GM19438 (cell line): ENCODE results near the gene ZNF32.
A peak's percentile ranks its signal among the peaks of the same experiment; 100 is the strongest.

Experiments used
- ATAC-seq: cut with Tn5 transposase; IDR thresholded peaks from one replicate; pipeline ENCODE4 v1.9.1; 2021; ENCODE audit warnings: low read depth; ENCODE audit not compliant: unreplicated experiment

The ZNF32 gene, protein sequence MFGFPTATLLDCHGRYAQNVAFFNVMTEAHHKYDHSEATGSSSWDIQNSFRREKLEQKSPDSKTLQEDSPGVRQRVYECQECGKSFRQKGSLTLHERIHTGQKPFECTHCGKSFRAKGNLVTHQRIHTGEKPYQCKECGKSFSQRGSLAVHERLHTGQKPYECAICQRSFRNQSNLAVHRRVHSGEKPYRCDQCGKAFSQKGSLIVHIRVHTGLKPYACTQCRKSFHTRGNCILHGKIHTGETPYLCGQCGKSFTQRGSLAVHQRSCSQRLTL

GRCh38 chr10:43648398-43649184, at the start of gene ZNF32:
ZNF32 (minus strand) TSS chr10:43648881; CDS start chr10:43646133, 2,748 bp downstream.
- peak; percentile 98 for ATAC-seq

DNA sequence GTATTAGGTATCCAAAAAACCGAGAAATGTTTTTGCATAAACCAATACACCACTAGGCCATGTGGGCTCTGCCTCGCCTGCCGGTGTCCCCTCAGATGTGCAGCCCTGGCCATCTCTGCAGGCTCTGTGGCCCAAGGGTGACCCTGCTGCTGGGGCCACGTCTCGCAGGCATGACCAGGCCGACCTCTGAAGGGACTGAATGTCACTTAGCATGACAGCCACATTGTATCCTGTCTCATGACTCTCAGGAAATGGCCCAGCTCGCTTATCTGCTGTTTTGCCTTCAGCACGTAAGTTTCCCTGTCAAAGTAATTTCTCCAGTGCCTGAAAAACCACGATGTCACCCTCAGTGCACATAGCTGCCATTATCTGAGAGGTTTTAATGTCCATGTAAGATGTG, 49.5 kb upstream of the ZNF32 start:
- ATAC-seq, result no peak

DNA sequence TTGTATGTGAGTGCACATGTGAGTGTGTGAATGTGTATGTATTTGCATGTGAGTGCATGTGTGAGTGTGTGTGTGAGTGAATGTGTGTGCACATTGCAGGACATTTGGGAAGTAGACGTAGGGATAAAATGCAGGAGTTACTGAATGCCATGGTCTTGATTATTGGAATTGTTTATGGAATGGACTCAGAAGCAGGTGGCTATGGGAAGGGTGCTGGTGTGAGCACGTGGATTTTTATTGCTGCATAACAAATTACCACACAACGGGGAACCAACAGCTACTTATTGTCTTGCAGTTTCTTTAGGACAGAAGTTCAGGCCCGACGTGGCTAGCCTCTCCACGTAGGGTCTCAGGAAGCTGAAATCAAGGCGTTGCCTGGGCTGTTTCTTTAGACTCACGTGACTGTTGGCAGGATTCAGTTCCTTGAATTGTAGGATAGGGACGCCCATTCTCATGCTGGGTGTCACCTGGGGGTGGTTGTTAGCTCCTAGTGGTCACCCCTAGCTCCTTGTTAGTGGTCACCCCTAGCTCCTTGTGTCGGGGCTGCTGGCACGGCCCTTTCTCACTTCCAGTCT, 48.3 kb upstream of the ZNF32 start:
- ATAC-seq, result no peak

DNA sequence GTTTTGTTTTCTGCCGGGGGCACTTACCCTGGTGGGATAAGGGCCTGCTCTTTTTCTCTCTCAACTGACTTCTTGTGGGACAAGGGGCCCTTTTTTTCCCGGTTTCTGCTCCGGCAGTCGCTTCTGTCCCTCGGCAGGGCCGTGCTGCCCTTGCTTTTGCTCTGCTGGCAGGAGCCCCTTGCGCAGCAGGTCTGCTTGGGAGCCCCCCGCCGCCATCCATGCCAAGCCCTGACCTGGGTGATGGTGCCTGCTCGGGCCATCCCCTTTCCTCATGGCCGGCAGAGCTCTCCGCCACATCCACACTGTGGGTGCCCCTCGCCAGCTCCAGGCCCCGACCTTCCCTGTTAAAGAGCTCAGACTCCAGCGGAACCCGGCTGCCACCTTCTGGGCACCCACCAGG, 47.0 kb upstream of the ZNF32 start:
- no peak for ATAC-seq

GRCh38 chr10:43695321-43695720, 46.6 kb upstream of the ZNF32 start:
- no peak for ATAC-seq

DNA sequence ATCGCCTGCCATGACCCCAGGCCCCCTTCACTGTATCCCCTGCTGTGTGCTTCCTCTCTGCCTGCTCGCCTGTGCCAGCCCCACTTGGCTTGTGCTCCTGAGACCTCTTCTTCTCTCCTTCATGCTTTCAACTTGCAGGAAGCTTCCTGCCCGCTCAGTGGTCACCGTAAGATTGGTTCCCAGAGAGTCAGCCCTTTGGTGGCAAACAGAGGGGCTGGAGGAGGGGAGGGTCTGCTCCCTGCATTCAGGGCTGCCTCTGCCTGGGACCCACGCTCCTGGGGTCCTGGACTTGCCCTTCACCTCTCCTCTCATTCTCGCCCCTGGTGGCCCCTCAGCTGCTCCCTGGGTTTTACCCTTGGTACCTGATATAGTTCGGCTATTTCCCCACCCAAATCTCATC, 45.8 kb upstream of the ZNF32 start:
- no peak for ATAC-seq

- no peak for ATAC-seq
Observed at GRCh38 chr10:43693602-43694001, 44.9 kb upstream of the ZNF32 start.

- no peak for ATAC-seq
Observed at GRCh38 chr10:43692051-43692825, 43.6 kb upstream of the ZNF32 start.

GRCh38 chr10:43691485-43691884, 42.8 kb upstream of the ZNF32 start:
- no peak for ATAC-seq

DNA sequence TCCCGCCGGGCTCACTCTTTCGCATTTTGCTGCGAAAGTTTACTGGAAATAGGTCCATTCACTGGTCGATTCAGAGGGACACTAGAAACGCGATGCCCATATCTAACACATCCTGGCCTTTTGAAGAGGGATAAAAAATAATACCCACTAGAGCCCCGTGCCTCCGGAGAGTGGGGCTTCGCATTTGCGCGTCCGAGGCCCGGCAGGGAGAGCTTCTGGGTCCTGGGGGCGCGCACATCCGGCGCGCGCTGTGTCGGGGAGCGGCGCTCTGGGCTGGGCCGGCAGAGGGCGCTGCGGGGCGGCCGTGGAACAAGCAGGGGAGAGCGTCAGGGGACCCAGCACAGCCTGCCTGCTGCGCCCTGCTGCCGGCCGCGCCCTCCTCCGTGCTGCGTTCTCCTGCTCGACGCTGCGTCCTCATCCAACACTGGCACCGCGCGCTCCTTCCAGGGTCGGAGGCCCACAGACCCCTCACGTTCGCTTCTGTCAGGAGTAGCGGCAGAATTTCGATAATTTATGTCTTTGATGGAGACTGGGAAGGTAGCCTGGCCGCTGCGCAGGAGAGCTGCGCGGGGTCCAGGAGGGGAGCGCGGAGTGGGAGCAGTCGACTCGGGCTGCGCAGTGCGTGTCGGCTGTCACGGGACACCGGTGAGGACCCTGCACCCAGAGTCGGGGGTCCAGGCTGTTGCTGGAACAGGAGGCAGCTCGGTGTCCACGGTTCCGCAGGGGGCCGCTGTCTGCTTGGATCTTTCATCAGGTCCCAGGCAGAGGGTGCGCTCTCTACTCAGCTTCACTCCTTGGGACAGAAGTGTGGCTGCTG, 41.5 kb upstream of the ZNF32 start:
- peak; percentile 98 for ATAC-seq

GRCh38 chr10:43689618-43689954, 40.9 kb upstream of the ZNF32 start:
- peak; percentile 62 for ATAC-seq

DNA sequence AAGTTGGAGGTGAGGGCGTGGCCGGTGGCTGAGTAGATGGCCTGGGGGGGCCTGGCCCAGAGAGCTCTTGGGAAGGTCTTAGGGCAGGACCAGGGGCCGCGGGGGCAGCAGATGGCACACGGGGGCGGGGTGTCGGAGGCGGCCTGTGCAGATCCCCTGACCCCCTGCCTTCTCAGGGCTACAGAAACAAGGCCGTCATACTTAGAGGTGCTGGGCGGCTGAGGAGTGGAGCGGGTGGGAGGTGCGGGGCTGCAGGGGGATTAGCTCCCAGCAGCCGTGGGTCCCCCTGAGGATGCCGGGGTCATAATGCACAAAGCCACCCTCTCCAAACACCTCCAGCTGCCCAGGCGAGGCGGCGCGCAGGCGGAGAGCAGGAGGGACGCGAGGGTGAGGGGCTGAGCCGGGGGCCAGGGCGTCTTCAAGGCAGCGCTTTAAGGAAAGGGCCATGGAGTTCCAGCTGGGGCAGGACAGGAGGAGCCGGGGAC, 40.4 kb upstream of the ZNF32 start:
- no peak for ATAC-seq

DNA sequence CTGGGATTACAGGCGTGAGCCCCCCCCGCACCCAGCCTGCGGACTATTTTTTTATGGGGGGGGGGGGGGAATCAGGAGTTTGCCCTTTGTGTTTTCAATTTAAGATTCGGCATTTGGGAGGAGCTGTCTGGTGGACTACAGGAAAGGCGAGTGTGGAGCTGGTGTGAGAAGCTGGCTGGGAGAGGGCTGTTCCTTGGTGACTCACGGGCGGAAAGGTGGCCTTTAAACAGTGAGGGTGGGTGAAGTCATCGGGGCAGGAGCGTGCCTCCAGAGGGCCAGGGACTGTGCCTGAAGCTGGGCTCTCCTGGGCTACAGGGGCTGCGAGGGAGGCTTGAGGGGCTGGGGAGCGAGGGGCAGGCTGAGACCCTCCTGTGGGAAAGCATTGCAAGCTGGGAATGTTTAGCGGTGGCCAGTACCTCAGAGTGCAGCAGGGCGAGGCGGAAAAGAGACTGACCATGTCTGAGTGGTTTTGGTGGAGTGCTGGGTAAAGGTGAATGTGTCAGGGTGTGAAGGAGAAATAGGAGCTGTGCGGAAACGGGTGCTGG, 39.7 kb upstream of the ZNF32 start:
- ATAC-seq, result no peak

- no peak for ATAC-seq
Observed at GRCh38 chr10:43687373-43687772, 38.7 kb upstream of the ZNF32 start.

- ATAC-seq, result no peak
Observed at GRCh38 chr10:43686414-43686813, 37.7 kb upstream of the ZNF32 start.

DNA sequence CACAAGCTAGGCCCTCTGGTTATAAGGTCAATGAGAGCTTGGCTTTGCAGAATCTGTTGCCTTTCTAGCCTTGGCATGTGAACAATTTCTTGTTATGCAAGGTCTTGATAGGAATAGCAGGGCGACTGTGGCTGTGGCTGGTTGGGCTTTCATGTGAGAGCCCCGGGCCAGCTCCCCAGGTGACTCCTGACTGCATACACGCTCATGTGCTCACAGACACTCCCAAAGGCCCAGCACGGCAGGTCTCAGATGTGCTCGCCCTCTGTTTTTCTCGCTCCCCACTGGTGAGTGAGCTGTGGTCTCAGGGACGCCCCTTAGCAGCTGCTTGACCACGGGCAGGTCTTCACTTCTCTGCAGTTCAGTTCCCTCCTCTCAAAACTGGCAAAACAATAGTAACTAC, 37.1 kb upstream of the ZNF32 start:
- ATAC-seq, result no peak

GRCh38 chr10:43684292-43684559, 35.5 kb upstream of the ZNF32 start:
- ATAC-seq, result no peak

GRCh38 chr10:43683451-43684291, 35.0 kb upstream of the ZNF32 start:
- ATAC-seq, result no peak

GRCh38 chr10:43682956-43683355, 34.3 kb upstream of the ZNF32 start:
- no peak for ATAC-seq
